Vagina (tissue), 2 donors: Measurements from ENCODE around the gene MED20.

ENCODE experiments used
- CTCF ChIP-seq, 3 experiments: fragments of 450-650 bp in 2 of 3; fragments of 200-600 bp in 1 of 3; sonication (generic) in 1 of 3; IDR thresholded peaks; one replicate each; pipeline ENCODE4 v1.5.1; 2017 to 2019; ENCODE audit warnings: antibody characterized with exemption in 3 of 3, mild to moderate bottlenecking in 2 of 3, moderate library complexity in 2 of 3
- POLR2A ChIP-seq, 2 donors: fragments of 450-650 bp; IDR thresholded peaks; one replicate each; pipeline ENCODE4 v1.6.1; 2017; ENCODE audit warnings: antibody characterized with exemption in 2 of 2, mild to moderate bottlenecking in 2 of 2, moderate library complexity in 2 of 2
- POLR2AphosphoS5 ChIP-seq, 2 donors: sonication (generic); formaldehyde crosslinking; IDR thresholded peaks; one replicate each; pipeline ENCODE4 v1.9.0; 2017; ENCODE audit warnings: antibody characterized with exemption in 2 of 2, mild to moderate bottlenecking in 2 of 2, low read depth in 1 of 2; ENCODE audit not compliant: insufficient read depth in 1 of 2

DNA sequence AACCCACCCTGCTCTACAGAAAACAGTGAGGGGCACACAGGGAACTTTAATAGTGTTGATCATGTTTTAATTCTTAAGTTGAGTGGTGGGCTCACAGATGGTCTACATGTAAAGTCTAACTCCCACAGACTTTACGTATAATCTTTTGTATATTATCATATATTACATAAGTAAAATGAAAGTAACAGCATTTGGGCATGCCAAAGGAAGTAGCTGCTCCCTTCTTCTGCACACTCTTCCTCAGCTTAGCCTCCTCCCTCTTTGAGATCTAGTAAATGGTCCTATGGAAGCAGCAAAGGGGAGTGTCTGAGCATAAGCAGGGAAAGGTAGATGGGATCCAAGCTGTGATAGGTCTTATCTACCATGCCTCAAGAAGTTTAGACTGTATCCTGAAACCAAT, 11.2 kb downstream of the MED20 start:
- no peak for TF ChIP-seq CTCF (IDR thresholded peaks at IDR 0.05)
- TF ChIP-seq POLR2AphosphoS5 (IDR thresholded peaks at IDR 0.05; ENCODE audit: insufficient read depth in 1 of 2, low read depth in 1 of 2) = no peak
- TF ChIP-seq POLR2A (IDR thresholded peaks at IDR 0.05) = no peak
